Central memory CD8-positive, alpha-beta T cell (primary cell): ENCODE measurements around the gene PAPSS2.

Source experiments
- ATAC-seq: fragments of 150-1000 bp; cut with Tn5 transposase; replicated peaks from 2 replicates; pipeline ENCODE4 v1.10.0; 2022; ENCODE audit warnings: mild to moderate bottlenecking, moderate FRiP score, moderate number of reproducible peaks; ENCODE audit not compliant: poor library complexity, severe bottlenecking; ENCODE audit errors: extremely low read depth
- DNase-seq, 2 donors: peaks; one replicate each; pipeline ENCODE4 v3.0.0; 2021; ENCODE audit warnings: low spot score in 2 of 2
- H3K27ac Mint-ChIP-seq: one replicate; pipeline ENCODE4 v1.8.0; 2022; ENCODE audit warnings: low read depth, mild to moderate bottlenecking, moderate library complexity, mixed read lengths
- H3K27me3 Mint-ChIP-seq: one replicate; pipeline ENCODE4 v1.8.0; 2022; ENCODE audit warnings: mixed read lengths
- H3K36me3 Mint-ChIP-seq: one replicate; pipeline ENCODE4 v1.8.0; 2022; ENCODE audit warnings: mild to moderate bottlenecking, moderate library complexity, mixed read lengths; ENCODE audit not compliant: insufficient read depth
- H3K4me1 Mint-ChIP-seq: one replicate; pipeline ENCODE4 v1.8.0; 2022; ENCODE audit warnings: mixed read lengths
- H3K4me3 Mint-ChIP-seq: one replicate; pipeline ENCODE4 v1.8.0; 2022; ENCODE audit warnings: mild to moderate bottlenecking, moderate library complexity, mixed read lengths
- H3K9me3 Mint-ChIP-seq: one replicate; pipeline ENCODE4 v1.8.0; 2022; ENCODE audit warnings: mixed read lengths

The PAPSS2 gene

DNA sequence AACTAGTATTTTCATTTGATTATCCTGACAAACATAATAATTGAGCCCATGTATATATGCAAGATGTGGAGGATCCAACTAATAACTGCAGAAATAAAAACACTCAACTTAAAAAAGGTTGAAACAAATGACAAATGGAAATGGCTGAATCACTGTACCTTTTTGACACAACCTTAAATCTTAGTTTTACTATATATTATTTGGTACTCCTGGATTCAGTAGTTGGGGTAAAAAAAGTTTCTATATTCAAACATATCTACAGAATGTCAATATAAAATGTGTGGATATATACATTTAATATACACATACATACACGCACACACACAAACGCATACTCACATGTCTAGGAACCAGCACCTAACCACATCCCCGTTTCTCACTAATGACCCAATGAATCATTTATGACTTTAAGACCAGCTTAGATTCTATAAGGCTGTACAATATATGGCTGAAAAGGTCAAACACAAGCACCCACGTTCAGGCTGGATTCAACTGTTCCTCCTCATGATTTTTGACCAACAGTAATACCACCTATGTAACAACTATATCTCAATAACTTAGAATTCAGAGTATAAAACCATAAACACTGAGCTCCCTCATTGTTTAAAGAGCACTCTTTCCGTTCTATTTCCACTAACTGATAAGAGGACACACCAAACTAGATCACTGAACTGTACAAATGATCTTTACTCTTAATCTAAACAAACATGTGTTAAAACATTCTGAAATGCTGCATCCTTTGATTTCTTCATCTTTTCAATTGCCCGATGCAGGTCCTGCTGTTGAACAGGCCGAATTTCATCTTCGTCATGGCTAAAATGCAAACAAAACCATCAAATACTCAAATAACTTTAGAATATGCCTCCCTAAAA is 94.6 kb downstream of the PAPSS2 start:
- no peaks in the 10 kb centered on the region for H3K9me3 Mint-ChIP-seq
- DNase-seq = no peak
- ATAC-seq = no peak
- H3K27ac Mint-ChIP-seq = no peak overlapping the region
- H3K4me3 Mint-ChIP-seq = no peak overlapping the region
- H3K27me3 Mint-ChIP-seq = no peaks in the 10 kb centered on the region
- H3K36me3 Mint-ChIP-seq = peaks cover 28% of the 10 kb centered on the region
- H3K4me1 Mint-ChIP-seq = peaks cover 6% of the 10 kb centered on the region

GRCh38 chr10:87757685-87758084 is 98.0 kb downstream of the PAPSS2 start:
- Mint-ChIP-seq H3K9me3 (no peaks in the 10 kb centered on the region), H3K36me3 (peaks cover 34% of the 10 kb centered on the region), H3K27ac (no peak overlapping the region), H3K27me3 (no peaks in the 10 kb centered on the region), H3K4me3 (no peak overlapping the region), H3K4me1 (peaks cover 10% of the 10 kb centered on the region)
- ATAC-seq = no peak
- DNase-seq = no peak

- Mint-ChIP-seq H3K9me3 (no peaks in the 10 kb centered on the region), H3K36me3 (peaks cover 24% of the 10 kb centered on the region), H3K27me3 (no peaks in the 10 kb centered on the region), H3K27ac (no peak overlapping the region), H3K4me3 (no peak overlapping the region), H3K4me1 (peaks cover 10% of the 10 kb centered on the region)
- ATAC-seq (no peak), DNase-seq (no peak)
Measured at GRCh38 chr10:87759551-87759950, 99.9 kb downstream of the PAPSS2 start.

DNA sequence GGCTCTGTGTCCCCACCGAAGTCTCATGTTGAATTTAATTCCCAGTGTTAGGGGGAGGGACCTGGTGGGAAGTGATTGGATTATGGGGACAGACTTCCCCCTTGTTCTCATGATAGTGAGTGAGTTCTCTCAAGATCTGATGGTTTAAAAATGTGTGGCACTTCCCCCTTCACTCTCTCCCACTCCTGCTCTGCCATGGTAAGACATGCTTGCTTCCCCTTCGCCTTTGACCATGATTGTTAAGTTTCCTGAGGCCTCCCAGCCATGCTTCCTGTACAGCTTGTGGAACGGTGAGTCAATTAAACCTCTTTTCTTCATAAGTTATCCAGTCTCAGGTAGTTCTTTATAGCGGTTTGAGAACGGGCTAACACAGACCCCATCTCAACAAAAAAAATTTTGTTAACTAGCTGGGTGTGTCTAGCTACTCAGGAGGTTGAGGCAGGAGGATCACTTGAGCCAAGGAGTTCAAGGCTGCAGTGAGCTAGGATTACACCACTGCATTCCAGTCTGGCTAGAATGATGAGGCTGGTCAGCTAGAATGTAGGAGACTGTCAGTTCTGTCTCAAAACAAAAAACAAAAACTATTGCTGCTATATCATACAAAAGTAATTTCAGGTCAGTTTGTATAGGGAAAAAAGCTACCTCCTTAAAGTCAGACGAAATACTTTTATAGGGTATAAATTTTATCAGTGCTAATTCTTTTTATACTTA is 100.7 kb downstream of the PAPSS2 start:
- no peak overlapping the region for H3K27ac Mint-ChIP-seq
- peaks cover 28% of the 10 kb centered on the region for H3K36me3 Mint-ChIP-seq
- no peaks in the 10 kb centered on the region for H3K9me3 Mint-ChIP-seq
- DNase-seq = no peak
- H3K27me3 Mint-ChIP-seq = no peaks in the 10 kb centered on the region
- ATAC-seq = no peak
- H3K4me1 Mint-ChIP-seq = peaks cover 10% of the 10 kb centered on the region
- H3K4me3 Mint-ChIP-seq = no peak overlapping the region

DNA sequence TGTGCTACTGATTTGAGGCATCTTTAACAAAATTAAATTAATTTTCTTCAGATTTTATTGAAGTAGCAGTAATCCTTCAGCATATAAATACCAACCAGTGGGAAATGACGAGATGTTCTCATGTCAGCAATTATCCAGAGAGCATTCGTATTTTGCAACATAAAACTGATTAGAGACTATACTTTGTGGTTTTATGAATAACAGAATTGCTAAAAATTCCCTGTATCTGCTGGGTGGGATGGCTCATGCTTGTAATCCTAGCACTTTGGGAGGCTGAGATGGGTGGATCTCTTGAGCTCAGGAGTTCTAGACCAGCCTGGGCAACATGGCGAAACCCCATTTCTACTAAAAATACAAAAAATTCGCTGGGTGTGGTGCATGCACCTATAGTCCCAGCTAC is 101.5 kb downstream of the PAPSS2 start:
- Mint-ChIP-seq H3K36me3 (peaks cover 28% of the 10 kb centered on the region), H3K27ac (no peak overlapping the region), H3K4me1 (peaks cover 10% of the 10 kb centered on the region), H3K27me3 (no peaks in the 10 kb centered on the region), H3K4me3 (no peak overlapping the region), H3K9me3 (no peaks in the 10 kb centered on the region)
- DNase-seq (no peak), ATAC-seq (no peak)

- DNase-seq = no peak
- H3K4me3 Mint-ChIP-seq = no peak overlapping the region
- peak overlapping the region; percentile 41 for H3K27ac Mint-ChIP-seq
- H3K4me1 Mint-ChIP-seq = peaks cover 10% of the 10 kb centered on the region
- H3K9me3 Mint-ChIP-seq = no peaks in the 10 kb centered on the region
- no peaks in the 10 kb centered on the region for H3K27me3 Mint-ChIP-seq
- peaks cover 25% of the 10 kb centered on the region for H3K36me3 Mint-ChIP-seq
- no peak for ATAC-seq
Measured at GRCh38 chr10:87761892-87762291, 102.2 kb downstream of the PAPSS2 start.

GRCh38 chr10:87763086-87763861 is 103.6 kb downstream of the PAPSS2 start:
- H3K4me3 Mint-ChIP-seq = no peak overlapping the region
- ATAC-seq (no peak), DNase-seq (no peak)
- H3K36me3 Mint-ChIP-seq = peaks cover 34% of the 10 kb centered on the region
- H3K27me3 Mint-ChIP-seq = no peaks in the 10 kb centered on the region
- no peak overlapping the region for H3K27ac Mint-ChIP-seq
- no peaks in the 10 kb centered on the region for H3K9me3 Mint-ChIP-seq
- peaks cover 5% of the 10 kb centered on the region for H3K4me1 Mint-ChIP-seq

DNA sequence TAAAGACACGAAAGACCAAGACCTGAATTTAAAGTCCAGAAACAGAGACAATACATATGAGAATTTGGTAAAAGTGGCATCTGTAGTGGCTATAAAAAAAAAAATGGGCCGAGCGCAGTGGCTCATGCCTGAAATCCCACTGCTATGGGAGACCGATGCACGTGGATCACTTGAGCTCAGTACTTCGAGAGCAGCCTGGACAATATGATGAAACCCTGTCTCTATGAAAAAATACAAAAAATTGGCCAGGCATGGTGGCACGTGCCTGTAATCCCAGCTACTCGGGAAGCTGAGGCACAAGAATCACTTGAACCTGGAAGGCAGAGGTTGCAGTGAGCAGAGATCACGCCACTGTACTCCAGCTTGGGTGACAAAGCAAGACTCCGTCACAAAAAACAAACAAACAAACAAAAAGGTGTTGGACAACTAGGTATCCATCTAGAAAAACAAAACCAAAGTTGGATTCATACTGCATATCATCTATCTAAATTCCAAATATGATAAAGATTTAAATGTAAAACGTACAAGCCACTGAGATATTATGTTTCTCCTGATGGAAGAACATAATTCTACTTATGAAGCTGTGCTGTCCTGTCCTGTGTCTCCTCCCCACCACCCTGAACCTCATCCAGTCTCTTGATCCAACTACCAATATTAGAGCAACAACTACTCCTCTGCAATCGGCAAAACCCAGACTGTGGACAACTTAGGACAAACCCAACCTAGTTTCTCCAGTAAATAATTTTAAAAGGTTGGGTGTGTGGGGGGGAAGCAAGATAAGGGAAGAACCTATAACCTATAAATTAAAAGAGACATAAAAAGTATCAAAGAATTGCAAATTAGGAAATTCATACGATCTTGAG is 104.6 kb downstream of the PAPSS2 start:
- H3K27ac Mint-ChIP-seq = no peak overlapping the region
- ATAC-seq = no peak

GRCh38 chr10:87765666-87766376 is 106.1 kb downstream of the PAPSS2 start:
- Mint-ChIP-seq H3K27ac (peak overlapping the region; percentile 41), H3K9me3 (no peaks in the 10 kb centered on the region), H3K4me3 (no peak overlapping the region), H3K27me3 (no peaks in the 10 kb centered on the region), H3K4me1 (peaks cover 4% of the 10 kb centered on the region), H3K36me3 (peaks cover 40% of the 10 kb centered on the region)
- DNase-seq (no peak), ATAC-seq (no peak)

More for the DNA sequence above, 104.6 kb downstream of the PAPSS2 start:
- peaks cover 35% of the 10 kb centered on the region for H3K36me3 Mint-ChIP-seq
- no peak overlapping the region for H3K4me3 Mint-ChIP-seq
- H3K27me3 Mint-ChIP-seq = no peaks in the 10 kb centered on the region
- DNase-seq = no peak
- H3K4me1 Mint-ChIP-seq = peaks cover 4% of the 10 kb centered on the region
- no peaks in the 10 kb centered on the region for H3K9me3 Mint-ChIP-seq

DNA sequence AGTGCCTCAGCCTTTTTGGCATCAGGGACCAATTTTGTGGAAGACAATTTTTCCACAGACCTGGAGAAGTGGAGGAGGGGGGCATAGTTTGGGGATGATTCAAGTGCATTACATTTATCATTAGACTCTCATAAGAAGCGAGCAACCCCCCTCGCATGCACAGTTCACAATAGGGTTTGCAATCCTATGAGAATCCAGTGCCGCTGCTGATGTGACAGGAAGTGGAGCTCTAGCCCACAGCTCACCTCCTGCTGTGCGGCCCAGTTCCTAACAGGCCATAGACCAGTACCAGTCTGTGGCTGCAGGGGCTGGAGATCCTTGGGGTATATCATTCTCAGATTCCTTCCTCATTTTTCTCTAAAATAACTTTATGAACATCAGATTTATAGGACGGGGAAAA is 107.6 kb downstream of the PAPSS2 start:
- no peaks in the 10 kb centered on the region for H3K27me3 Mint-ChIP-seq
- H3K36me3 Mint-ChIP-seq = peaks cover 37% of the 10 kb centered on the region
- no peak for ATAC-seq
- no peak overlapping the region for H3K27ac Mint-ChIP-seq
- no peak overlapping the region for H3K4me3 Mint-ChIP-seq
- DNase-seq = no peak
- peaks cover under 1% of the 10 kb centered on the region for H3K4me1 Mint-ChIP-seq
- H3K9me3 Mint-ChIP-seq = no peaks in the 10 kb centered on the region

DNA sequence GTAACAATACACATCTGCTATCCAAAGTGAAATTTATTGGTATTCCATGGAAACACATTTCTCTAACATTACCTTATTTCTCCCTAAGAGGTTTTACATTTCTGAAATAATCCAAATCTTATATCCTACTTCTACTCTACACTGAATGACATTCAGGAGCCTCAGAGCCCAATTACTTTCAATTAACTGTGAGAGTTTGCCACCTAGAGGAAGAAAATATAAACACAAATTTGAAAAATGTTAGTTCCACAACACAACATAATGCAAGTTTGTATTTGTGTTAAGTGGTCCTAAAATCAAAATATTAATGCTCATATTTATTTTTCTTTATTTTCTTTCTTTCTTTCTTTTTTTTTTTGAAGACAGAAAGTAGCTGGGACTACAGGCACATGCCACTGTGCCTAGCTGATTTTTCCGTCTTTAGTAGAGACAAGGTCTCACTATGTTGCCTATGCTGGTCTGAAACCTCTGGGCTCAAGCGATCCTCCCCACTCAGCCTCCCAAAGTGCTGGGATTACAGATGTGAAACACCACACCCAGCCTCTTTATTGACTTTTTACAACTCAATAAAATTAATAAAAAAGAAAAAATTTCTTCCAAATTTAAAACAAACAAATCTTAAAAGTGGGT is 112.3 kb downstream of the PAPSS2 start:
- Mint-ChIP-seq H3K4me1 (peaks cover 6% of the 10 kb centered on the region), H3K9me3 (no peaks in the 10 kb centered on the region), H3K27me3 (no peaks in the 10 kb centered on the region), H3K36me3 (peaks cover 51% of the 10 kb centered on the region), H3K4me3 (no peak overlapping the region), H3K27ac (no peak overlapping the region)
- ATAC-seq (no peak), DNase-seq (no peak)
